ENCODE measurements around the gene NFIA. TPM values are rescaled to one million over a fixed set of nuclear protein-coding genes. Genes with fewer than 3 reads are reported as not detected.

NFIA gene
- total RNA-seq, 6 donors from 2014 or later: 33.5 to 94.3 (median 44.9) TPM

DNA sequence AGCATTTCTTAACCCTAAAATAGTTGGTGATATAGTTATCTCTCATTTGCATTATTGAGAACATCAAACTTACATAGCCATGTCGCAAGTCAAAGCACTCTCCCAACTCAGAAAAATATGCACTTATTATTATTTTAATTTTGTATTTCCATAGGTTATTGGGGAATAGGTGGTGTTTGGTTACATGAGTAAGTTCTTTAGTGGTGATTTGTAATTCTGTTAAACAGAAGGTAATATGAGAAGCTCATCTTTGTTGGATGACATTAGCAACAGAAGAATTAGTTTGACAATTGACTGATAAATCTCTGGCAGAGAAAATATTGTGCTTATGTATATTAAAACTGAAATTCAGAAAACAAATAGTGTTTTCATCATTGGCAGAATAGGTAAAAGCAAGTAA, 154.8 kb downstream of the NFIA start:
- Histone ChIP-seq H3K9me3 (no peaks in the 10 kb centered on the region), H3K36me3 (no peaks in the 10 kb centered on the region), H3K27ac (no peak overlapping the region), H3K27me3 (no peaks in the 10 kb centered on the region), H3K4me1 (peaks cover 5 to 13% (median 8%) of the 10 kb centered on the region in 4 donors), H3K4me3 (no peak overlapping the region)
- WGBS, 2 donors: 94 to 100% methylated on average over 1 of the region's 1 CpG
- DNase-seq: no peak
- TF ChIP-seq POLR2A (IDR thresholded peaks at IDR 0.05) (no peak), CTCF (IDR thresholded peaks at IDR 0.05) (no peak), EP300 (IDR thresholded peaks at IDR 0.05) (no peak), POLR2AphosphoS5 (IDR thresholded peaks at IDR 0.05) (no peak)
- ATAC-seq (ENCODE audit: low FRiP score in 2 of 2): no peak

- TF ChIP-seq EP300 (IDR thresholded peaks at IDR 0.05) (no peak), POLR2AphosphoS5 (IDR thresholded peaks at IDR 0.05) (no peak), POLR2A (IDR thresholded peaks at IDR 0.05) (no peak)
- Histone ChIP-seq H3K36me3 (no peaks in the 10 kb centered on the region), H3K4me3 (no peak overlapping the region), H3K27ac (no peak overlapping the region), H3K4me1 (peaks cover 5 to 17% (median 10%) of the 10 kb centered on the region in 4 donors), H3K9me3 (no peaks in the 10 kb centered on the region), H3K27me3 (no peaks in the 10 kb centered on the region)
- DNase-seq: no peak
- ATAC-seq (ENCODE audit: low FRiP score in 2 of 2): no peak
- WGBS, 2 donors: 91 to 92% methylated on average over 3 of the region's 3 CpGs
Observed at GRCh38 chr1:61237659-61238358, 155.4 kb downstream of the NFIA start.

- DNase-seq: no peak
- Histone ChIP-seq H3K36me3 (no peaks in the 10 kb centered on the region), H3K27me3 (no peaks in the 10 kb centered on the region), H3K4me3 (no peak overlapping the region), H3K4me1 (peaks cover 5 to 17% (median 10%) of the 10 kb centered on the region in 4 donors), H3K27ac (no peak overlapping the region), H3K9me3 (no peaks in the 10 kb centered on the region)
- no peak for ATAC-seq (ENCODE audit: low FRiP score in 2 of 2)
- WGBS, 2 donors: 88 to 90% methylated on average over 5 of the region's 5 CpGs
- TF ChIP-seq CTCF (IDR thresholded peaks at IDR 0.05) (no peak), POLR2A (IDR thresholded peaks at IDR 0.05) (no peak), EP300 (IDR thresholded peaks at IDR 0.05) (no peak), POLR2AphosphoS5 (IDR thresholded peaks at IDR 0.05) (no peak)
Observed at GRCh38 chr1:61238359-61238665, 156.0 kb downstream of the NFIA start.

DNA sequence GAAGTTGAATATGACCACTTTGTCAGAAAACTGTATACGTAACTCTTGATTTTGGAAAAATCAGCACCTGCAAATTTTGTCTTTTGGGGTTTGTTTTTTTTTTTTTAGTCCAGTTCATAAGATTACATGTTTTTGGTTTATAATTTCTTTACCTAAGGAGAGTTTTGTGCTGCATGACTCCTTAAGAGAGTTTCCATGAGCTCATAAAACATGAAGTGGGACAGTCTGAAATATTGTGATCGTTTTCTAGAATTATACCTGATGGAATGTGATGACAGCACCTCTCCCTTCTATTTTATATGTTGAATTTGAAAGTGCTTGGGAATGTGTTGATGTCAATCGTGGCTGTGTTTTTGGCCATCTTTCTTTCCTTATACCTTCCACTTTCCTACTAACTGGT, 158.5 kb downstream of the NFIA start:
- Histone ChIP-seq H3K27ac (peak overlapping the region; percentile 55 to 80 (median 73)), H3K4me3 (peak overlapping the region in 2 of 4 donors; percentile 35 to 41), H3K27me3 (no peaks in the 10 kb centered on the region), H3K36me3 (no peaks in the 10 kb centered on the region), H3K4me1 (peaks cover 5 to 24% (median 13%) of the 10 kb centered on the region in 4 donors), H3K9me3 (no peaks in the 10 kb centered on the region)
- DNase-seq (no peak), ATAC-seq (ENCODE audit: low FRiP score in 2 of 2) (no peak)
- 73 to 80% methylated on average over 3 of the region's 3 CpGs for WGBS, 2 donors
- TF ChIP-seq POLR2A (IDR thresholded peaks at IDR 0.05) (no peak), POLR2AphosphoS5 (IDR thresholded peaks at IDR 0.05) (no peak), EP300 (IDR thresholded peaks at IDR 0.05) (no peak)

DNA sequence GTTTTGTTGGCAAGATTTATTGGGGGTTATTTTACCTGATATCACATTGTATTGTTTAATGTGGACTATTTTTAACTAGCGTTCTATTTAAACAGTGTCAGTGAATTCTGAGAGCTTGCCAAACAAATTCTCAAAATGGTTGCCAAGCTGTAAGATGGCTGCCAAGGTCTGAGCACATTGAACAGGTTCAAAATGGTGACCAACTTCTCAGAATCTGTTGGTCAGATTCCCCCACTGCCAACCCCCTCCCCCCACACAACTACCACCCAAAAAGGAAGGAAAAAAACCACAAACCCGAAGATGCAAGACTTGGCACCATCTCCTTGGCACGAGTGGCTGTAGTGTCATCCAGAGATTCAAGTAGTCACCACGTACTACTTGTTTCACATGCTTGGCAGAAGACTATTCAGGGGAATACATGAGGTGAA, 159.1 kb downstream of the NFIA start:
- ATAC-seq (ENCODE audit: low FRiP score in 2 of 2) (peak in 1 of 2 donors; percentile 50), DNase-seq (no peak)
- no peaks in the 10 kb centered on the region for H3K9me3 ChIP-seq
- H3K4me3 ChIP-seq: peak overlapping the region in 3 of 4 donors; percentile 23 to 41 (median 35)
- TF ChIP-seq CTCF (IDR thresholded peaks at IDR 0.05) (no peak), POLR2A (IDR thresholded peaks at IDR 0.05) (no peak), POLR2AphosphoS5 (IDR thresholded peaks at IDR 0.05) (no peak), EP300 (IDR thresholded peaks at IDR 0.05) (no peak)
- H3K27ac ChIP-seq: peak overlapping the region; percentile 55 to 80 (median 73)
- no peaks in the 10 kb centered on the region for H3K36me3 ChIP-seq
- no peaks in the 10 kb centered on the region for H3K27me3 ChIP-seq
- 7 to 9% methylated on average over 4 of the region's 4 CpGs for WGBS, 2 donors
- H3K4me1 ChIP-seq: peaks cover 5 to 24% (median 13%) of the 10 kb centered on the region in 4 donors

- ATAC-seq (ENCODE audit: low FRiP score in 2 of 2) (no peak), DNase-seq (no peak)
- 41 to 53% methylated on average over 2 of the region's 2 CpGs for WGBS, 2 donors
- TF ChIP-seq CTCF (IDR thresholded peaks at IDR 0.05) (no peak), POLR2A (IDR thresholded peaks at IDR 0.05) (no peak), EP300 (IDR thresholded peaks at IDR 0.05) (no peak), POLR2AphosphoS5 (IDR thresholded peaks at IDR 0.05) (no peak)
- no peaks in the 10 kb centered on the region for H3K9me3 ChIP-seq
- H3K27ac ChIP-seq: peak overlapping the region; percentile 55 to 80 (median 73)
- no peaks in the 10 kb centered on the region for H3K27me3 ChIP-seq
- peak overlapping the region in 3 of 4 donors; percentile 23 to 41 (median 35) for H3K4me3 ChIP-seq
- peaks cover 5 to 24% (median 13%) of the 10 kb centered on the region in 4 donors for H3K4me1 ChIP-seq
- H3K36me3 ChIP-seq: no peaks in the 10 kb centered on the region
Observed at GRCh38 chr1:61241973-61242381, 159.6 kb downstream of the NFIA start.

Measured in upper lobe of left lung (tissue), 6 donors.